NCI-H1092 (cell line): ENCODE data around the gene WSB2.
"Not testable (repeated sequence)": the region's sequence is repeated elsewhere in the genome, so short reads cannot be mapped to it uniquely, and the experiment has no call there.

Experiments used
- DNase-seq: peaks from one replicate; lab custom pipeline; 2025; lab: John Stamatoyannopoulos, UW

WSB2 gene

DNA sequence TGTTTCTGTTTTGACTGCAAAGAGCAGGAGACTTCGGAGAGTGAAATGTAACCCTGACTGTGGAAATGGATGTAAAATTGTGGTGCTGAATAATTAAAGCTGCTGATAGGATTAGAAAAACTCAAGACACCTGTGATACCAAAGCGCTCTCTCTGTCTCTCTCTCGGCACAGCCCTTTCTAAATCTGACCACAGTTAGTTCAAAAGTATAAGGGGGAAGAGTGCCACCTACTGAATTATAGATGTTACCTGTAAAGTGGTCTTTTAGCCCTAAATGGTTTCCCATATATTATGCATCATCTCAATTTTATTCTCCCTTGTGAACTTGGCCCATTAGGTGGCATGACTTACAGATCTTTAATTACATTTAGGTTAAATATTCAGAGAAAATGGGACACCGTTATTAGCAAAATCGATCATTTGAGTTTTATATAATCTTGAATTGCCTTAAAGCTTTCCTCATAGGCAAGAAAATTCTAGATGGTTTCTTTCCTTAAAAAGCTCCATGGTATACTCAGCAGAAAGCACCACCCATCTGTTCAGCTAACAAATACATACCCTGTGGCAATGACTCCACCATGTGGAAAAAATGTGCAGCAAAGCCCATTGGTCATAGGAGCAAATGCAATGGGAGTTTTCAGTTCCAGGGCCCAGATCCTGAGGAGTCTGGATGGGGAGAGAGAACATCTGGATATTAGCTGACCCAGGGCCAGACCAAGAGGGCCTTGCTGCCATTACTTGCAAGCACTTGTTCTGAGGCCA is 26.4 kb downstream of the WSB2 start:
- no peak for DNase-seq

DNA sequence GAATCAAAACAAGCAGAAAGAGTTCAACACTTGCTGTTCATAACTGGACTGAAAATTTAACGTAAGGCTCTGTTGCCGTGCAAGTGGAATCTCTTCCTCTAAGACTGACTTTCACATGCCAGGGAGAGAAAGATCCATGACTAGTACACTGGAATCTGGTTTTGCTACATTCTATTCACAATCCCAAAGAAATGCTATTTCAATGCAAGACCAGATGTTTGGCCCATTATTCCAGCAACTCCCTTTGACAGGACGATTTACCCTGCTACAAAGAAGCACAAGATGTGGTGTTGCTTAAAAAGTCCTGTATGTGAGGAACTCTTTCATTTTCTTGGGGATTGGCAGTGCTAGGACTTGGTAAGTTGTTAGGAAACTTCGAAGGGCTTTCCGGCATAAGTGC is 27.1 kb downstream of the WSB2 start:
- DNase-seq: no peak

DNA sequence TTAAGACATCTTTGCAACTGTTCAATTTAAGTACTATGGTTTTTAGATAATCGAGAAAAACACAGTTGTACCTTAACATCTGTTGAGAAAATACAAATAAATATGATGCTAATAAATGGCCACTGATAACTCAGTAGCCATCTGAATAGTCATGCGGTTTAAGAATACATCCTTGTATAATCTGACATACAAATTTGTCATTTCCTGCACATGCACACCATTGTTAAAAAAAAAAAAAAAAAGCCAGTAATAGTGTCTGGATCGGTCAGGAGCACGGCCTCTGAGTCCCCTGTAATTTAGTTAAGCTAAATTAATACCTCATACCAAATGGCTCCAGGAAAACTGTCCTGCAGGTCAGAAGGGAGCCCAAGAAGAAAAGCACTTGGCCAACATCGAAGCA is 27.7 kb downstream of the WSB2 start:
- DNase-seq: no peak

DNA sequence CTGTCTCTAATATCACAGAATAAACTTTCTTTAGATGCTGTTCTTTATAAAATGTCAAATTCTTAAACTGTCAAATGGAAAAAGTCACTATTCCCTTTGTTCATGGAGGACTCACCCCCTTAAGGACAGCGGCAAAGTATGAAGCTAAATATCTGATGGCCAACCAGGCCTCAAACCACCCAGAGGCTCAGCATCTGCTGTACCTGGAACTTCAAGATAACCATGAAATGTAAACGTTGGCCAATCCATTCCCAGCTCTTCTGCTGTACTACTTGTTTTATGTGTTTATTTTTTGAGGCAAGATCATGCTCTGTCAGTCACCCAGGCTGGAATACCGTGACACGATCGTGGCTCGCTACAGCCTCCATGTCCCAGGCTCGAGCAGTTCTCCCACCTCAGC is 28.8 kb downstream of the WSB2 start:
- no peak for DNase-seq

DNA sequence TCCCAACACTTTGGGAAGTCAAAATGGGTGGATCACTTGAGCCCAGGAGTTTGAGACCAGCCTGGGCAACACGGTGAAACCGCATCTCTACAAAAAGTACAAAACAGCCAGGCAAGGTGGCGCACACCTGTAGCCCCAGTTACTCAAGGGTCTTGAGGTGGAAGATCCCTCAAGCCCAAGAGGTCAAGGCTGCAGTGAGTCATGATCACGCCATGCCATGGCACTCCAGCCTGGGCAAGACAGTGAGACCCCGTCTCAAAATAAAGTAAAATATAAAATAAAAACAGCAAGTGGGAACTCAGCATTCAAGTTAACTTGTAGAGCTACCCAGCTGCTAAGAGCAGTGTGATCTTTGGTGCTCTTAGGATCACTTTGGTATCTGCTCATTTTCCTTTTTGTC is 31.8 kb downstream of the WSB2 start:
- no peak for DNase-seq

DNA sequence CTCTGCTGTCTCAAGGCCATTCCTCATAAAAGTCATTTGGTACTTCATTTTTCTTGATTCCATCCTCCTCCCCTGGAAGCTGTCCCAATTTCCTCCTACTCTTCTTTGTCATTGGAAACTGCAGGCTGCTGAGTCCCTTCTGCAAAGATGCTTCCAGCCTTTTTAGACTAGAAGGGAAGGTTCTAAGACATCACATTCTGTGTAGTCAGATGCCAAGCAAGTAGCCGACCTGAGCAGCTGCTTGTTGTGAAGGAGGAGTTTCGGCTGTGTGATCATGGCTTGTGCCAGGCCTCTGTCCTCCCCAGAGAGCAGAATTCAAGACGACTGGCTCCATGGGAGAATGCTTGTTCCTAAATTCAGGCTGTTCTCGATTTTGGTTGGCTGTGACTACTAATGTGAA is 35.8 kb downstream of the WSB2 start:
- DNase-seq: no peak

DNA sequence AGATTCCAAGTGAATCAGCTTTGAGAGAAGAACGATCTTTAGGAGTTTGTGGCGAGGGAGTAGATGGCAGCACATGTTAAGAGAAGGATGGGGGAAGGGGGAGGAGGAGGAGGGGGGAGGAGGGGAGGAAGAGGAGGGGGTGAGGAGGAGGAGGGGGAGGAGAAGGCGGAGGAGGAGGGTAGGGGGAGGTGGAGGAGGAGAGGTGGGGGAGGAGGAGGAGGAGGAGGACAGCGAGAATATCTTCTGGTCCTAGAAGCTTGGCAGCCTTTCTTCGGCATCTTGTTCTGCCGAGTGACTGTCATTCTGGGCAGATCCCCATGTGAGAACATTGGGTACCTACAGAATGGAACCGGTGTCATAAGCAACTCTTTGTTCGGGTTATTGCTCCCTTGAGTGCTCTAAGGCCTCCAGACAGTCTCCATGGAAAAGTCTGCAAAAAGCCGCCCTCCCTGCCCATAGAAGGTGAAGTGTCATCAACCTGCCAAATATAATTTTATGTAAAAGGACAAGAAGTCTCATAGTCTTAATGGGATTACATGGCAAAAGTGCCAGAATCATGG is 37.6 kb downstream of the WSB2 start:
- DNase-seq: no peak

DNA sequence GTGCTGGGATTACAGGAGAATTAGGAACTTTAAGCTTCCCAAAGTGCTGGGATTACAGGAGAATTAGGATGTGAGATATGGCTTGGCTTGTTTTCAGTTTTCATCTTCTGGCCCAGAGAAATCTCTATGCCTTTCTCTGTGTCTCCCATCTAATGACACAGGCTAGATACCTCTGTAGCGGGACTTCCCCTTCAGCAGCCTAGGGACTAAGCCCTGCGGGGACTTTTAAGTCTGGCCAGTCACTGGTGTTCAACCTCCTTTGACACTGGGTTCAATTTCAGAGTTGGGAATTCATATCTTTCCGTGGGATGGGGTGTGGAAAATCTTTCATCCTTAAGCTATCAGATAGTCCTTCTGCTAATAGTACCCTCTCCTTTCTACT is 38.3 kb downstream of the WSB2 start:
- DNase-seq: no peak

DNA sequence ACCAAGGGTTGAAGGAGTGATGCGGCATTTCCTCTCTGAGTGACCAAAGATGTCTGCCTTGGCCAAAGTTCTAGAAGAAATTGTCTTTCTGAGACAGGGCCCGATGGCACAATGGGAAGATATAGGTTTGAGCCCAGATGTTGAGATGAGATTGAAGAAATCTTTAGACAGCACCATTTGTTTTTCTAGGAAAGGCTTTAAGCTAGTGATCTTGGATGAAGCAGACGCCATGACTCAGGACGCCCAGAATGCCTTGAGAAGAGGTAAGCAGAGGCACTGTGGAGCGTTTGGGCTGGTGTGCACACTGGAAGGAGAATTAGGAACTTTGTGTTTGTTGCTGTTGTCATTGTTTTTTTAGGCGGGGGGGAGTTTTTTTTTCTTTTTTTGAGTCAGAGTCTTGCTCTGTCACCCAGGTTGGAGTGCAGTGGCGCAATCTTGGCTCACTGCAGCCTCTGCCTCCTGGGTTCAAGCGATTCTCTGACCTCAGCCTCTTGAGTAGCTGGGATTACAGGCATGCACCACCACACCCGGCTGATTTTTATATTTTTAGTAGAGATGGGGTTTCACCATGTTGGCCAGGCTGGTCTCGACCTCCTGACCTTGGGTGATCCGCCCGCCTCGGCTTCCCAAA is 38.8 kb downstream of the WSB2 start:
- not testable (repeated sequence) for DNase-seq

DNA sequence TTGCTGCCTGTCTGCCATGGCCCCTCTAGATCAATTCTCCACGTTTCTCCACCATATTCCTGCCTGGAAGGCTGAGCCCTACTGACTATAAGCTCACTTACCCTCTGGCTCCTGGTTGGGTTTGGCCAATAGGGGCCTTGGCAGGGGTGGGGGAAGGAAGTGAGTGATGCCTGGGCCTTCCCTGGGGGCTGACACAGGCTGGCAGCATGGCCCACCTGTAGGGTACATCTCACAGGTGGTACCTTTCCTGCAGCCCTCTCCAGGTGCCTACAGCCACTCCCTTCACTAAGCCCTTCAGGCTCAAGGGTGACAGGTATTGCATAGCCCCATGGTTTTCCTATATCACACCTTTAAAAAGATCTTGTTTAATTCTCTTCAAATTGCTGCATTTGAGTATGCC is 40.9 kb downstream of the WSB2 start:
- no peak for DNase-seq

DNA sequence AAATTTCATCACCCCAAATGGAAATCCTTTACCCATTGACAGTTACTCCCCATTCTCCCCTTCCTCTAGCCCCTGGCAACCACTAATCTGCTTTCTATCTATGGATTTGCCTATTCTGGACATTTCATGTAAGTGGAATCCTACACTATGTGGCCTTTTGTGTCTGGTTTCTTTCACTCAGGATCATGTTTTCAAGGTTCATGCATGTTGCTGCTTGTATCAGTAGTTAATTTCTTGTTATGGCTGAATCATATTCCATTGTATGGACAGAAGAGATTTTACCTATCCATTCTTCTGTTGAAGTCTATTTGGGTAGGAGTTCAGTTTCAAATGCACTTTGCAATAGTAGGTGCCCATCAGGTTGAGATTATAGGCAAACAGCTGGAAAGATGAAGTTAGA is 43.1 kb downstream of the WSB2 start:
- DNase-seq: no peak

DNA sequence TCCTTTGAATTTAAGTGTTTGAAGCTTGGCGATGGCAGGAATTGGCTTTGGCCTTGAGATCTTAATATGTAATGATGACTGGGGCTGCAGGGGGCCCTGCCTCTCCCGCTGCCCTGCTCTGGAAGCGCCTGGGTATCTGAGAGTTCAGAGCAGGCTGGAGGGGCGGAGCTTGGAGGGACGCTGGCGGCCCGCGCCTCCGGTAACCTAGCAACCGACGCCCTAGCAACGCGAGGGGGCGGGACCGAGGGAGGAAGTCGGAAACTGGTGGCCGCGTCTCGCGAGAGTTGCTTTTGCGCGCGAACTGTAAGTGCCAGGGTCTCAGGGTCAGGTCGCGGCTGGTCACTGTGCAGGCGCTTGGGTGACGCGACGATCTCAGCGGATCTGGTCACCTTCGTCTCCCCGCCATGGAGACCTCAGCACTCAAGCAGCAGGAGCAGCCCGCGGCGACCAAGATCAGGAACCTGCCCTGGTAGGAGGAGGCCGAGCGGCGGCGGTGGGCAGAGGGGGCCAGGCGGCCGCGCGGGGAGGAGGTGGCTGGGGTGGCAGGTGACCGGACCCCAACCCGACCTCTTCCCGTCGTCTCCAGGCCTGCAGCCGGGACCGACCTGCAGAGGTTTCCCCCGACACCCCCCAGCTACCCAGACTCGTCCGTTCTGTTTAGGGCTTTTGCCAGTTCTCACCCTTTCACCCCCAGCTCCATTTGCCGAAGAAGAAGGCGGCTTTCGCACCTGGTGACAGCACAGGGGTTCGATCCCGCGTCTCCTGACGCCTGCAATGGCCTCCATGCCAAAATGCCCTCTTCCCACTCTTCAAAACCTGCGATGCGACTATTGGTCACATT is 44.3 kb downstream of the WSB2 start, which contains the start of gene RFC5:
Gene RFC5, plus strand, starts transcription at position 280 of the 841 bp plus-strand sequence. Its CDS starts 125 bp downstream, at position 405.
- DNase-seq: peak; percentile 94

DNA sequence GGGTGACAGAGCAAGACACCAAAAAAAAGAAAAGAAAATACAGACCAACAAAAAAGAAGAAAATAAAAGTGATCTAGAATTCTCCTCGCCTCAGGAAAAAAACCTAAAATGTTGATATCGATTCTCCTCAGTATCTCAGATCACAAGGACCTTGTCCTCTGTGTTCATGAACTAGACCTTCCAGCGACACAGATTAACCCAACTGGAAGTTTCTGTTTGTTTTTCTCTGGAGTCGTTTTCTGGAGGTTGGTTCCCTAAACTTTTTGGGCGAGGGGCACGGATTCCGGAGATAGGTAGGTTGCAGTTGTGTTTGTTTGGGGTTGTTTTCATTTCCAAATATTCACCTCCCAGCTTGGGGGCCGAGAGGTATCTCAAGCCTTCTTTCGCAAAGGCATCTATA is 45.0 kb downstream of the WSB2 start:
- no peak for DNase-seq

DNA sequence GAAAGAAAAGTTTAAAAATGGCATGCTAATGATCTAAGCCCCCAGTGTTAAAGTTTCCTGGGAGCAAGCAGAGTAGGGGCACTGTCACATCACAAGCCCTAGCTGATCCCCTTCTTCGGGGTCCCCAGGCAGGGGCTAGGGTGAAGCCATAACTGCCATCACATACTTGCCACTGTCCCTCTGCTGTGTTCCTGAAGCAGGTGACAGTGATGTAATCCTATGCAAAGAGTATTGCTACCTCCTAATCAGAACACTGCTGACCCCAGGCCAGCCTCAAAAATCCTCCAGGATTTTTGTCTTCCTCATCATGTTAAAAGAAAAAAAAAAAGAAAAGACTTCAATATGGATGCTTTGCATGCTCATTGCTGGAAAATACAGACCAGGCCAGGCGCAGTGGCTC is 45.7 kb downstream of the WSB2 start:
- DNase-seq: no peak

DNA sequence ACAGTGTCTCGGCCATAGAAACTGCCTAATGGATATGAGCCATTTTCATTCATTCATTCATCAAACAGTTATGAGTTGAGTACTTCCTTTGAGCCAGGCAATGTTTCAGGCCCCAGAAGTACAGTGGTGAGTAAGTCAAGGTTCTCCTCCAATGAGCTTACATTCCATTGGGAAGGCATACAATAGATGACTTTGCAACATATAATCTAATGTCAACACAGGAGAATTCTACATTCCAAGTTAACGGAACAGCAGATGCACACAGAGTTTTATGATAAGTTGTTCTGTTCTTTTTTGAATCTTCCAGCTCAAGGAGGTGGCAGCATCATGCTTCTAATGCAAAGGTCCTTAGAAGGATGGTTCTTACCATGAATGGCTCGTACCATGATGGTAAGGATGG is 47.7 kb downstream of the WSB2 start:
- no peak for DNase-seq

DNA sequence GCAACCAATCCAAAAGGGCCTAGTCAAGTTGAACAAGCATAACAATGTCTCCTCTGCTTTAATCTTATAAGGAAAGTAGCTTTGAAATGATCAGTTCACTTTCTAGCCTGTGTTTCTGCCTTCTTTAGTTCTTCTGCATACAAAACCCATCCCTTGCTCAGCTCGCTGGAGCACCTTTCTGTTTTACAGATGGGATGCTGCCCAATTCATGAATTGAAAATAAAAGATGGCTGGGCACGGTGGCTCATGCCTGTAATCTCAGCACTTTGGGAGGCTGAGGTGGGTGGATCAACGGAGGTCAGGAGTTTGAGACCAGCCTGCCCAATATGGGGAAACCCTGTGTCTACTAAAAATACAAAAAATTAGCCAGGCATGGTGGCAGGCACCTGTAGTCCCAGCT is 49.0 kb downstream of the WSB2 start:
- DNase-seq: no peak

DNA sequence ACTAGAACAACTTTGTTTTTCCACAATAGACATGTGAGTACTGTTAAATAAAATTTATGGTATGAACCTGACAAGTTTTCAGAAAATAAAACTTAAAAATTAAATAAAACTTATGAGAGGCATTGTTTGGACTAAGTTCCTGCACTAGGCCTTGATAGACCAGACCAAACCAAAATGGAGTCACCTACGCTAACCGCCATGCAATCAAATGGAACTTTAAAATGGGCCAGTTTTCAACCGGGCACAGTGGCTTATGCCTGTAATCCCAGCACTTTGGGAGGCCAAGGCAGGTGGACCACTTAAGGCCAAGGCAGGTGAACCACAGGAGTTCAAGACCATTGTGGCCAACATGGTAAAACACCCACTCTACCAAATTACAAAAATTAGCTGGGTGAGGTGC is 49.6 kb downstream of the WSB2 start:
- DNase-seq: no peak

DNA sequence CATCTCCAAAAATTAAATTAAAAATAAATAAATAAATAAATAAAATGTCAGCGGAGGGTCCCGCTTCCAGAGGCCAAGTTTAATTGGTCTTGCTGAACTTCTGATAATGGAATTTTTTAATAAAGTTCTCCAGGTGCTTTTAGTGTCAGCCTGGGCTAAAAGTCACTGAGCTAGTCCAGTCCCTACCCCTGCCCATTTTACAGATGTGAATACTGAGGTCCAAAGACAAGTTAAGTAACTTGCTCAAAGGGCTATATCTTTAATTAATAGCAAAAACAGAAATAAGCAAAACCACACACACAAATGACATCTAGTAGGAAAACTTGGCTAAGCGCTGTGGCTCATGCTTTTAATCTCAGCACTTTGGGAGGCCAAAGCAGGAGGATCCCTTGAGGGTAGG is 50.1 kb downstream of the WSB2 start:
- DNase-seq: no peak

DNA sequence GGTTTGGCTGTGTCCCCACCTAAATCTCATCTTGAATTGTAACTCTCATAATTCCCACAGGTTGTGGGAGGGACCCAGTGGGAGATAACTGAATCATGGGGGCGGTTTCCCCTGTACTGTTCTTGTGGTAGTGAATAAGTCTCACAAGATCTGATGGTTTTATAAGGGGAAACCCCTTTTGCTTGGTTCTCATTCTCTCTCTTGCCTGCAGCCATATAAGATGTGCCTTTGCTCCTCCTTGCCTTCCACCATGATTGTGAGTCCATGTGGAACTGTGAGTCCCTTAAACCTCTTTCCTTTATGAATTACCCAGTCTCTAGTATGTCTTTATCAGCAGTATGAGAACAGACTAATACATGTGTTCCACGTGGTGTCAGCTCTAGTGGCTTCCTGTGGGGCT is 61.2 kb downstream of the WSB2 start:
- DNase-seq: not testable (repeated sequence)

DNA sequence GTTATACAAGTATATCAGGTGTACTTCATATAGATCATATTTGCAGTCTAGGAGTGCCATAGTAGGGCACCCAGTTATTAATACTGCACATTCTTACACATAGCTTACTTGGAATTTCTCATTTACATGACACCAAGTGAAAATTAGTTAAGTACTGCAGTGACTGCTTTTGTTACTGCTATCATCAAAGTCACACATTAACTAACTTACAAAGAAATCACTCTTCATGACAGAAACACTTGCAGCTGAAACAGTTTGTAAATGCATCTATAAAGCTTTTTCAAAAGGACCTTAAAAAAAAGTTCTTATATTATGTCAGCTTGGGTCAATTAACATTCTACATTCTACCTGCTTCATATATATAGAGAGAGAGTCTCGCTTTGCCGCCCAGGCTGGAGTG is 62.3 kb downstream of the WSB2 start:
- DNase-seq: no peak

DNA sequence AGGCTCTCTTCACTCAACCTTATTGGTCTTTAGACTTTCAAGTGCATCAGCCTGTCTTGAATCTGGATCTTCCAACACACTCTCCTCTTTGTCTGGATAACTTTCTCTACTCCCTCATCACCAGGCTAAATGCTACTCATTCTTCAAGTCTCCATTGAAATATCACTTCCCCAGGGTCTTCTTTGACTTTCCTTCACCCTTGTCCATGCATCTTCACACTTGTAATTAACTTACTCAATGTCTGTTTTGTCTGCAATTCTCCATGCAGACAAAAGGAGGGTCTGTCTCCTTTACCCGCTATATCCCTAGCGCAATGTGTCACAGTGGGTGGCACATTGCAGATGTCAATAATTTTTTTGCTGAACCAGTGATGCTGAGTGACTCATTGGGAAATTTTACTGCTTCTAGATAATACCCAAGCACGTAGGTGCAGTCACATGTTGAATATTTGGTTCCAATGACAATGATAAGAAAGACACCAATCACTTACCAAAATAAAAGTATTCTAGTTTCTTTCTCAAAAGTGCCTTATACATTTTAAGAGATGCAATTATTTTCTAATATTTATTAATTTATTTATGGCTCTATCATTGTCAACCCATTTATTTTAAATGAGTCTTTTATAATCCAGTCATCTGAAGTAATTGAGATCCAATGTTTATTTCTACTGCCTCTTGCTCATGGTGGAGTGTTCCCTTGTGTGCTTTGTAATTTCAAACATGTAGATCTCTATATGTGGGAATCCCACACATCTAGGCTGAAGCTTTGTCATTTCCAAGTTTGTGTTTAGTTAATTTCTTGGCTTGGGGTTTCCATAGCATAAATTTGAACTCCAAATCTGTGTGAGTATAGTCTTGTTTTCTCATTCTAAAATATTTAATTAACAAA is 66.2 kb downstream of the WSB2 start:
- DNase-seq: no peak
